Aortic smooth muscle cell (primary cell): Measurements from ENCODE around the gene LSP1. TPM values are rescaled to one million over a fixed set of nuclear protein-coding genes. Genes with fewer than 3 reads are reported as not detected.

ENCODE experiments used
- total RNA-seq: library from RNA; depleted of rRNA; stranded (reverse); fragments of >200 nt; gene quantifications from 2 replicates; pipeline ENCODE4 v1.2.3, GENCODE V29; 2014

Gene LSP1
- total RNA-seq, result 6.7 and 18.2 TPM in 2 replicates

GRCh38 chr11:1852877-1853276 is at the start of gene LSP1:
LSP1 (plus strand) TSS chr11:1853084; CDS start chr11:1853145, 61 bp downstream.

DNA sequence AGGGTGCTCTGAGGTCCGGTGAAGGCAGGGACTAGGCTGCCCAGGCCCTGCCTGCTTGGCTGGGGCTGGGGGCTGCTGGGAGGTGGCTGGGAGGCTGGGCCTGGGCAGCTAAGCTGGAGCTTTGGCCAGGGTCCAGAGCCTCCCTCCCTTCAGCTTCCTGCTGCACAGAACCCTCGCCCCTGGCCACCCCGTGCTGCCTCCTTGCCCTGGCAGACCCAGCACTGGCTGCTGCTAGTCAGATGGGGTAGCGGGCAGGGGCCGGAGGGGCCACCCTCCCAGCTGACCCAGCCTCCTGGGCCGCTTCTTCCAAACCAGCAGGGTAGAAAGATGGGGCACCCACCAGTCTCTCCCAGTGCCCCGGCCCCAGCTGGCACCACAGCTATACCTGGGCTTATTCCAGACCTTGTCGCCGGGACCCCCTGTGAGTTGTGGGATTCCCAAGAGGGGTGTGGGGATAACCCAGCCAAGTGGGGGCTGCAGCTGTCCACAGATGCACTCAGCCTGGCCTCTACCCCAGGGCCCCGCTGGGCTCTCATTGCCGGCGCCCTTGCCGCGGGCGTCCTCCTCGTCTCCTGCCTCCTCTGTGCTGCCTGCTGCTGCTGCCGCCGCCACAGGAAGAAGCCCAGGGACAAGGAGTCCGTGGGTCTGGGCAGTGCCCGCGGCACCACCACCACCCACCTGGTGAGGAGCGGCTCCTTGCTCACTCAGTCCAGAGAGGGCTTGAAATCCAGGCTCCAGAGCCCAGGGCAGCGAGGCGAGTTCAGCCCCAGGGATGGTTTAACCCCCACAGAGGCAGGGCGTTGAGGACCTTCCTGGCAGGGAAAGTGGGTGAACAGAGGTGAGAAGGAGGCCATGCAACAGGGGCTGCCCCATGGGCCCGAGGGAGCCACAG is 17.9 kb upstream of the LSP1 start, which contains the start of gene SYT8:
TSS of gene SYT8 (plus strand) at position 212 of the 892 bp plus-strand sequence. CDS start at position 328, 116 bp downstream.

DNA sequence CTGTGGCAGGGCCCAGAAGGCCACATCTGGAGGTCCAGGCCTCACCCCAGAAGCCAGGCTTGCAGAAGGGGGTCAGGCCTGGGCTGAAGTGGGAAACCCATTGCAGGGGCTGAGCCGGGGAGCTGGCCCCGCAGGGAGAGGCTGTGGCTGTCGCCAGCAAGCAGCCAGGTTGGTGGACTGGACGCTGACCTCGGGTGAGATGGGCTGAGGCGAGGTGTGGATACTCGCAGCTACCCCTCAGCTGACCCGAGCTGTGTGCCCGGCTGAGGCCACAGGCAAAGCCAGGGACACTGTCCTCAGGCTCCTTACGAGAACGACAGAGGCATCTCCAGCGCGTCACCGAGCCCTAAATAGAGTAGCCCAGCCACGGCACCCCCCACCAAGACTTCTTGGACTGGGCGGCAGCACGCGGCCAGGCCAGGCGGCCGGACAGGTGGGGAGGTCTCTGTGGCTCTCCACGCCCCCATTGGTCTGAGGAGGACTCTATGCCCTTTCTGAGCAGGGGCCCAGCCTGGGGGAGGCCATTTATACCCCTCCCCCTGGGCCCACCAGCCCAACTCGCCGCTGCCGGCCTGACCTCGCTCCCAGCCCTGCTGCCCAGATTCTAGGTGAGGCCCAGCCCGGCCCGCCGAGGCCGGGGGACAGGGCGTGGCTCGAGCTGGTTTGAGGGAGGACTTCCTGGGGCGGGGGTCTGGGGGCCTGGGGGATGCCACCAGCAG is 14.3 kb upstream of the LSP1 start, which contains the start of gene TNNI2:
TSS of gene TNNI2 (plus strand) at position 556 of the 719 bp plus-strand sequence. CDS start 716 bp downstream, outside the sequence.

DNA sequence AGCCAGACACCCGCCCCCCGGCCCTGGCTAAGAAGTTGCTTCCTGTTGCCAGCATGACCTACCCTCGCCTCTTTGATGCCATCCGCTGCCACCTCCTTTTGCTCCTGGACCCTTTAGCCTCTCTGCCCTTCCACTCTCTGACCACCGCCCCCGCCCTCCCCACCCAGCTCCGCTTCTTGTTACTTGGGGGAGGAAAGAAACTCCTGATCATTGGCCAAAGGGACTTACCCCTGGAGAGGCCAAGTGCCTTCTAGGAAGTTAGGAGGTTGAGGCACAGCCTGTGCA is 38.9 kb downstream of the LSP1 start, which contains the start of gene PRR33:
TSS of gene PRR33 (minus strand) at position 65 of the 285 bp plus-strand sequence. CDS start 1,311 bp downstream, outside the sequence.

GRCh38 chr11:1919391-1920127 is 66.7 kb downstream of the LSP1 start, which contains the start of gene TNNT3:
TNNT3 (plus strand) TSS chr11:1919703; CDS start chr11:1922875, 3,172 bp downstream.

Other genes starting within 250 kb of the LSP1 start
- gene KRTAP5-3, start 244.6 kb upstream of the LSP1 start, total RNA-seq, result not detected in 2 replicates
- gene KRTAP5-4, start 230.9 kb upstream of the LSP1 start, total RNA-seq, result 0.19 TPM in 1 of 2 replicates, not detected in the other
- not detected in 2 replicates for gene KRTAP5-5, start 223.3 kb upstream of the LSP1 start, total RNA-seq
- gene KRTAP5-6, start 155.9 kb upstream of the LSP1 start, total RNA-seq, result not detected in 2 replicates
- 4.5 and 7.7 TPM in 2 replicates for gene IFITM10, start 102.5 kb upstream of the LSP1 start, total RNA-seq
- gene CTSD, start 89.2 kb upstream of the LSP1 start, total RNA-seq, result 538 and 658 TPM in 2 replicates
- gene SYT8, start 18.1 kb upstream of the LSP1 start, total RNA-seq, result 0.26 TPM in 1 of 2 replicates, not detected in the other
- gene TNNI2, start 14.1 kb upstream of the LSP1 start, total RNA-seq, result not detected in 2 replicates
- gene PRR33, start 38.8 kb downstream of the LSP1 start, total RNA-seq, result not detected in 2 replicates
- gene TNNT3, start 66.6 kb downstream of the LSP1 start, total RNA-seq, result 0.25 and 0.26 TPM in 2 replicates
- 164 and 189 TPM in 2 replicates for gene MRPL23, start 94.2 kb downstream of the LSP1 start, total RNA-seq
- 0.37 TPM in 1 of 2 replicates, not detected in the other for gene H19, start 144.8 kb downstream of the LSP1 start, total RNA-seq